ENCODE measurements around the gene WNT5A. TPM values are rescaled to one million over a fixed set of nuclear protein-coding genes. Genes with fewer than 3 reads are reported as not detected.

Gene WNT5A
- total and polyA plus RNA-seq, 9 of the 15 experiments (the other 6 are each of a cell fraction or from before 2014, with no cell fraction given): 0.11 TPM; not detected in 8

DNA sequence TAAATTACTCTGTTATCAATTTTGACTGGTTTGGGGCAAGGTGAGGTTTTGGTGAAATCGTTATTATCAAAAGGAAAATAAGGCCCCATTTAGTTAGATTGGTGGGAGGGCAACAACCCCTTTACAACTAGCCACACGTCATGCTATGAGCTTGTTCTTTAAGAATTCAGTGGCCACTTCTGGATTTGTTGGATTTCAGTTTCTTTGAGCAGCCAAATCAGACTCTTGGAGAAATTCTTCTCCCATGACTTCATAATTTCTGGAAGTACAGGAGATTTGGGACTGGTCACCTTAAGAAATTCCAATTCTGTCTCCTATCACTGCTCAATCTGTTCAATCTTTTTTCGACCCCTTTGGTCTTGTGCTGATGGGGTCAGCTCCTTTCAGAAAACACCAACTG is 14.8 kb upstream of the WNT5A start (continued):
- TF ChIP-seq SIX5 (IDR thresholded peaks at IDR 0.05; ENCODE audit: borderline replicate concordance in 1 of 2, insufficient read depth in 1 of 2, low read depth in 1 of 2, low read length in 2 of 2): no peak

DNA sequence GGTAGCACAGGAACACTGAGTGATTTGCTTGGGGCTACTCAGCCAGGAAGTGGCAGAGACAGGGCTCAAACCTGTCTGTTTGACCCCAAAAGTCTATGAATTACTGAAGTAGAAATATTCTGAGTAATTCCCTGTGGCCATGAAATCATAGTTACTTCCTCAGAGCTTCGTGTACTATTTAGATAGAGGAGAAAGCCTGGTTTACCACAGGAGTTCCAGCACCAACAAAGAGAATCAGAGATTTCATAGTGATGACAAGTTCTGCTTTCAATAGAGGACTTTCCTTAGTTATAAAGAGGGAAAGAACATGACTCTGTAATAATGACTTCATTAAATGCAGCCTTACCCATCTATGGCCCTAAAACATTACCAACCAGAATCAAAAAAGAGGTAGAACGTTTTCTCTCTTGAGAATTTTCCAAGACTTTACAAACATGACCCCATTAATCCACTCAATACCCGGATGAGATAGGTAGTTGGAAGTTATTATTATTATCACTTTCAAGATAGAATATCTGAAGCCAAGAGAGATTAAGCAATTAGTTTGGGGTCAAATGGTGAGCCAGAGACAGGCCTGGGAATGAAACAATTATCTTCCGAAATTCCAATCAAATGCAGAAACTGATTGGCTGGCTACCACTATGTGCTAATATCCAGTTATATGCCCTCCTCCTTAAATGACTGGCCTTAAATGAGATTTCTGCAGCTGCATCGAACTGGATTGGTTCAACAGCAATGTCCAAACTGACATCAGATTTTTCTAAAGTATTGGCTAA is 13.6 kb upstream of the WNT5A start:
- H3K36me3 ChIP-seq (ENCODE audit: control insufficient read depth, insufficient read depth, low read length): no peaks in the 10 kb centered on the region
- no peak overlapping the region for H3K4me2 ChIP-seq (ENCODE audit: insufficient read depth, low read length)
- no peaks in the 10 kb centered on the region; a peak in 1 of 5 replicates for H3K27me3 ChIP-seq (ENCODE audit: control insufficient read depth in 2 of 2, insufficient read depth in 2 of 2, low read length in 2 of 2)
- no peaks in the 10 kb centered on the region for H4K20me1 ChIP-seq (replicated peaks; ENCODE audit: control insufficient read depth, insufficient read depth, low read length)
- H3K79me2 ChIP-seq (ENCODE audit: control insufficient read depth, insufficient read depth, low read length): no peaks in the 10 kb centered on the region
- BruUV-seq (replicated peaks): no TSS peak
- H3K4me3 ChIP-seq: no peak overlapping the region
- no peaks in the 10 kb centered on the region for H3K9me3 ChIP-seq (replicated peaks; ENCODE audit: control insufficient read depth, insufficient read depth, low read depth, low read length)
- FAIRE-seq (no peak), DNase-seq (ENCODE audit: extremely low read depth in 1 of 4, low spot score in 3 of 4) (no peak), ATAC-seq (no peak)
- intact Hi-C loops (cut with micrococcal nuclease): no loop called here
- no peak overlapping the region for H3K27ac ChIP-seq (ENCODE audit: extremely low read depth, low read depth, low read length)
- H3K9me1 ChIP-seq (ENCODE audit: control insufficient read depth, insufficient read depth, low read length): no peaks in the 10 kb centered on the region
- WGBS (ENCODE audit: insufficient coverage, low coverage, missing lambda C conversion rate): 0% methylated on average over 4 of the region's 5 CpGs
- no peak overlapping the region for H2AFZ ChIP-seq (ENCODE audit: low read depth, low read length)
- H3K4me1 ChIP-seq (replicated peaks in 1 of 2; ENCODE audit: control insufficient read depth in 2 of 2, insufficient read depth in 2 of 2, low read length in 2 of 2): no peaks in the 10 kb centered on the region
- ChIA-PET CTCF (ENCODE audit: low intra/inter-chr PET ratio) (no interaction called here), POLR2A (interaction anchor here (0.6 kb wide), 1 partner anchor 569 kb away, joined by 4 read pairs; no protein-coding TSS in a partner anchor)
- H3K9ac ChIP-seq (ENCODE audit: insufficient read depth in 1 of 2, low read depth in 2 of 2, low read length in 2 of 2): no peak overlapping the region
- in situ Hi-C loops (cut with MboI): no loop called here
- TF ChIP-seq, protein P1, sequence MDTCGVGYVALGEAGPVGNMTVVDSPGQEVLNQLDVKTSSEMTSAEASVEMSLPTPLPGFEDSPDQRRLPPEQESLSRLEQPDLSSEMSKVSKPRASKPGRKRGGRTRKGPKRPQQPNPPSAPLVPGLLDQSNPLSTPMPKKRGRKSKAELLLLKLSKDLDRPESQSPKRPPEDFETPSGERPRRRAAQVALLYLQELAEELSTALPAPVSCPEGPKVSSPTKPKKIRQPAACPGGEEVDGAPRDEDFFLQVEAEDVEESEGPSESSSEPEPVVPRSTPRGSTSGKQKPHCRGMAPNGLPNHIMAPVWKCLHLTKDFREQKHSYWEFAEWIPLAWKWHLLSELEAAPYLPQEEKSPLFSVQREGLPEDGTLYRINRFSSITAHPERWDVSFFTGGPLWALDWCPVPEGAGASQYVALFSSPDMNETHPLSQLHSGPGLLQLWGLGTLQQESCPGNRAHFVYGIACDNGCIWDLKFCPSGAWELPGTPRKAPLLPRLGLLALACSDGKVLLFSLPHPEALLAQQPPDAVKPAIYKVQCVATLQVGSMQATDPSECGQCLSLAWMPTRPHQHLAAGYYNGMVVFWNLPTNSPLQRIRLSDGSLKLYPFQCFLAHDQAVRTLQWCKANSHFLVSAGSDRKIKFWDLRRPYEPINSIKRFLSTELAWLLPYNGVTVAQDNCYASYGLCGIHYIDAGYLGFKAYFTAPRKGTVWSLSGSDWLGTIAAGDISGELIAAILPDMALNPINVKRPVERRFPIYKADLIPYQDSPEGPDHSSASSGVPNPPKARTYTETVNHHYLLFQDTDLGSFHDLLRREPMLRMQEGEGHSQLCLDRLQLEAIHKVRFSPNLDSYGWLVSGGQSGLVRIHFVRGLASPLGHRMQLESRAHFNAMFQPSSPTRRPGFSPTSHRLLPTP (IDR thresholded peaks at IDR 0.05; ENCODE audit: borderline replicate concordance, extremely low read depth, insufficient read length): no peak

Data from K562 (cell line).